Measurements from ENCODE around the gene PLD5.

The PLD5 gene

GRCh38 chr1:242426271-242426905 lies 98.1 kb downstream of the PLD5 start:
- H3K4me3 ChIP-seq (ENCODE audit: low read depth, low read length) = no peak overlapping the region
- no peaks in the 10 kb centered on the region for H3K4me1 ChIP-seq
- no peaks in the 10 kb centered on the region for H3K36me3 ChIP-seq (ENCODE audit: control insufficient read depth, insufficient read depth, low read length)
- no peaks in the 10 kb centered on the region for H3K9me3 ChIP-seq (ENCODE audit: control insufficient read depth, low read length)
- no peak overlapping the region for H3K27ac ChIP-seq
- no peak overlapping the region for H3K9ac ChIP-seq
- no peak overlapping the region for H2AFZ ChIP-seq
- H3K79me2 ChIP-seq = no peaks in the 10 kb centered on the region
- TF ChIP-seq CTCF (IDR thresholded peaks at IDR 0.05) = no peak
- no peak overlapping the region for H3K4me2 ChIP-seq (ENCODE audit: low read length)
- no peaks in the 10 kb centered on the region for H3K27me3 ChIP-seq (ENCODE audit: control insufficient read depth, insufficient read depth, low read length)

GRCh38 chr1:242425232-242425631 lies 99.3 kb downstream of the PLD5 start:
- H2AFZ ChIP-seq = no peak overlapping the region
- H3K9me3 ChIP-seq (ENCODE audit: control insufficient read depth, low read length) = no peaks in the 10 kb centered on the region
- H3K4me3 ChIP-seq (ENCODE audit: low read depth, low read length) = no peak overlapping the region
- no peaks in the 10 kb centered on the region for H3K36me3 ChIP-seq (ENCODE audit: control insufficient read depth, insufficient read depth, low read length)
- no peak overlapping the region for H3K27ac ChIP-seq
- no peaks in the 10 kb centered on the region for H3K4me1 ChIP-seq
- no peak overlapping the region for H3K9ac ChIP-seq
- H3K79me2 ChIP-seq = no peaks in the 10 kb centered on the region
- H3K4me2 ChIP-seq (ENCODE audit: low read length) = no peak overlapping the region
- no peaks in the 10 kb centered on the region for H3K27me3 ChIP-seq (ENCODE audit: control insufficient read depth, insufficient read depth, low read length)
- TF ChIP-seq CTCF (IDR thresholded peaks at IDR 0.05) = no peak

DNA sequence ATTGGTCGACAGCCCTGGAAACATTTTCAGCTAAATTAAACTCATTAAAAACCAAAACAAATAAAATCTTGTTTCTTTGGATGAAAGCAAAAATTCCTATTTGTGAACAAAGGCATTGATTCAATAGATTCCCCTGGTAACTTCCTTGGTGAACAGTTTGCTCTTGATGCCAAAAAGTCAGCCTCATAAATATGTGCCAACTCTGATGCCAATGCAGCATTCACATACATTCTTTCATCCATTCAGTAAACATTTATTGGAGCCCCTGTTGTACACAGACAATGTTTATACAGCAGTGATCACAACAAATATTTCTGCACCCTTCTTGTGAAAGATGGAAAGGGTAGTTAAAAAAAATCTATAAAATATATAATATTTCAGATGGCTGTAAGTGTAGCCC lies 107.8 kb downstream of the PLD5 start:
- no peak overlapping the region for H2AFZ ChIP-seq
- no peaks in the 10 kb centered on the region for H3K79me2 ChIP-seq
- no peaks in the 10 kb centered on the region for H3K9me3 ChIP-seq (ENCODE audit: control insufficient read depth, low read length)
- H3K4me2 ChIP-seq (ENCODE audit: low read length) = no peak overlapping the region
- H3K36me3 ChIP-seq (ENCODE audit: control insufficient read depth, insufficient read depth, low read length) = no peaks in the 10 kb centered on the region
- no peak for TF ChIP-seq CTCF (IDR thresholded peaks at IDR 0.05)
- no peak overlapping the region for H3K9ac ChIP-seq
- H3K4me1 ChIP-seq = no peaks in the 10 kb centered on the region
- H3K27me3 ChIP-seq (ENCODE audit: control insufficient read depth, insufficient read depth, low read length) = no peaks in the 10 kb centered on the region
- no peak overlapping the region for H3K27ac ChIP-seq
- no peak overlapping the region for H3K4me3 ChIP-seq (ENCODE audit: low read depth, low read length)

DNA sequence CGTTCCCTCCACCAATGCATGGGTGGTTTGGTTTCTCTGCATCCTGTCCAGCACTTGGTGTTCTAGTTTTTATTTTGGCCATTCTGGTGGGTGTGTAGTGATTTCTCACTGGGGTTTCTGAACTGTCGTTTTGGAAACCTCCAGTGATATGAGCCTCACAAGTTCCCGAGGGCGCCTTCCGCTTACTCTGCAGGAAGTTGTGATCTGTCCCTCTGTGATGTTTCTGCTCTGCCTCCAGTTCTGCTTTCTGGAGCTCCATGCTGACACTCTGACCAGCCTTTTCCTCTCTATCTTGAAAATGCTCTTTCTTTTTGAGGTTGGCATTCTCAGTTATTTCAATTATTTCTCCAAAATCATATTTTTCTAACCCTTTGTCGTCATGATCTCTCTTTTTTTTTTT lies 111.6 kb downstream of the PLD5 start:
- H3K9me3 ChIP-seq (ENCODE audit: control insufficient read depth, low read length) = no peaks in the 10 kb centered on the region
- H3K79me2 ChIP-seq = no peaks in the 10 kb centered on the region
- no peak overlapping the region for H2AFZ ChIP-seq
- no peaks in the 10 kb centered on the region for H3K36me3 ChIP-seq (ENCODE audit: control insufficient read depth, insufficient read depth, low read length)
- no peak overlapping the region for H3K4me3 ChIP-seq (ENCODE audit: low read depth, low read length)
- H3K27me3 ChIP-seq (ENCODE audit: control insufficient read depth, insufficient read depth, low read length) = no peaks in the 10 kb centered on the region
- H3K9ac ChIP-seq = no peak overlapping the region
- no peaks in the 10 kb centered on the region for H3K4me1 ChIP-seq
- H3K27ac ChIP-seq = no peak overlapping the region
- TF ChIP-seq CTCF (IDR thresholded peaks at IDR 0.05) = no peak
- no peak overlapping the region for H3K4me2 ChIP-seq (ENCODE audit: low read length)

DNA sequence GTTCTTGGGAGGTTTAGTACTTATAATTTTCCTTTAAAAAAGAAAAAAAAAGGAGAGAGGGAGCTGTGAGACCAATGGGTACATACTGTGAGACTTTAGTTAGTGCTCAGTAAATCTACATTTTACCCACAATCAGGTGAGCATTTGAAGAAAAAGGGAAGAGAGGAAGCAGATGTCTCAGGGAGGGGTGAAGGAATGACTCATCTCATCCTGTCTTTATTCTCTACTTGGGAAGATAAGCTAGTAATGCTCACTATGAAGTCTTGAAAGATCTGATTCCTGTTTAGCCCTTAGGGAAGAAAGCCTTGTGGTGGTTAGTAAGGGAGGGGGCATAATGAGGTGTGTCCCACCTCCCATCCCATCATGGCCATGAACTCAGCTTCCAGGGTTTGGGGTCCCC lies 112.6 kb downstream of the PLD5 start:
- H3K27me3 ChIP-seq (ENCODE audit: control insufficient read depth, insufficient read depth, low read length) = no peaks in the 10 kb centered on the region
- no peaks in the 10 kb centered on the region for H3K4me1 ChIP-seq
- no peak for TF ChIP-seq CTCF (IDR thresholded peaks at IDR 0.05)
- H2AFZ ChIP-seq = no peak overlapping the region
- no peaks in the 10 kb centered on the region for H3K36me3 ChIP-seq (ENCODE audit: control insufficient read depth, insufficient read depth, low read length)
- no peak overlapping the region for H3K4me3 ChIP-seq (ENCODE audit: low read depth, low read length)
- H3K9ac ChIP-seq = no peak overlapping the region
- H3K27ac ChIP-seq = no peak overlapping the region
- no peaks in the 10 kb centered on the region for H3K9me3 ChIP-seq (ENCODE audit: control insufficient read depth, low read length)
- no peaks in the 10 kb centered on the region for H3K79me2 ChIP-seq
- H3K4me2 ChIP-seq (ENCODE audit: low read length) = no peak overlapping the region
